Measurements from ENCODE around the gene HTRA1.

Gene HTRA1

GRCh38 chr10:122490268-122490667 lies 28.9 kb downstream of the HTRA1 start:
- Histone ChIP-seq H3K4me1 (ENCODE audit: control insufficient read depth, insufficient read depth, low read length) (peaks cover 70% of the 10 kb centered on the region), H3K4me2 (ENCODE audit: low read length) (peak overlapping the region; percentile 6), H3K27me3 (ENCODE audit: control insufficient read depth, insufficient read depth, low read length) (no peaks in the 10 kb centered on the region), H3K9me3 (replicated peaks; ENCODE audit: low read length) (no peaks in the 10 kb centered on the region), H3K36me3 (ENCODE audit: insufficient read depth, low read length) (peaks cover 78% of the 10 kb centered on the region), H3K9ac (ENCODE audit: low read depth, low read length) (peak overlapping the region; percentile 2), H3K4me3 (ENCODE audit: low read length) (no peak overlapping the region)

- Histone ChIP-seq H3K9ac (ENCODE audit: low read depth, low read length) (peak overlapping the region; percentile 32), H3K4me2 (ENCODE audit: low read length) (peak overlapping the region; percentile 23), H3K4me3 (ENCODE audit: low read length) (peak overlapping the region; percentile 13), H3K36me3 (ENCODE audit: insufficient read depth, low read length) (peaks cover 70% of the 10 kb centered on the region), H3K4me1 (ENCODE audit: control insufficient read depth, insufficient read depth, low read length) (peaks cover 70% of the 10 kb centered on the region), H3K27me3 (ENCODE audit: control insufficient read depth, insufficient read depth, low read length) (no peaks in the 10 kb centered on the region), H3K9me3 (replicated peaks; ENCODE audit: low read length) (no peaks in the 10 kb centered on the region)
These were observed 29.7 kb downstream of the HTRA1 start for GRCh38 chr10:122490786-122491680.

GRCh38 chr10:122492006-122492405 lies 30.7 kb downstream of the HTRA1 start:
- peak overlapping the region; percentile 32 for H3K9ac ChIP-seq (ENCODE audit: low read depth, low read length)
- H3K27me3 ChIP-seq (ENCODE audit: control insufficient read depth, insufficient read depth, low read length) = no peaks in the 10 kb centered on the region
- H3K4me3 ChIP-seq (ENCODE audit: low read length) = no peak overlapping the region
- H3K9me3 ChIP-seq (replicated peaks; ENCODE audit: low read length) = no peaks in the 10 kb centered on the region
- H3K36me3 ChIP-seq (ENCODE audit: insufficient read depth, low read length) = peaks cover 69% of the 10 kb centered on the region
- peaks cover 63% of the 10 kb centered on the region for H3K4me1 ChIP-seq (ENCODE audit: control insufficient read depth, insufficient read depth, low read length)
- H3K4me2 ChIP-seq (ENCODE audit: low read length) = peak overlapping the region; percentile 23

GRCh38 chr10:122492999-122493481 lies 31.7 kb downstream of the HTRA1 start:
- peaks cover 59% of the 10 kb centered on the region for H3K4me1 ChIP-seq (ENCODE audit: control insufficient read depth, insufficient read depth, low read length)
- H3K4me3 ChIP-seq (ENCODE audit: low read length) = peak overlapping the region; percentile 14
- peak overlapping the region; percentile 34 for H3K4me2 ChIP-seq (ENCODE audit: low read length)
- H3K27me3 ChIP-seq (ENCODE audit: control insufficient read depth, insufficient read depth, low read length) = no peaks in the 10 kb centered on the region
- no peaks in the 10 kb centered on the region for H3K9me3 ChIP-seq (replicated peaks; ENCODE audit: low read length)
- no peak overlapping the region for H3K9ac ChIP-seq (ENCODE audit: low read depth, low read length)
- peaks cover 70% of the 10 kb centered on the region for H3K36me3 ChIP-seq (ENCODE audit: insufficient read depth, low read length)

GRCh38 chr10:122493761-122494160 lies 32.4 kb downstream of the HTRA1 start:
- Histone ChIP-seq H3K9me3 (replicated peaks; ENCODE audit: low read length) (no peaks in the 10 kb centered on the region), H3K36me3 (ENCODE audit: insufficient read depth, low read length) (peaks cover 71% of the 10 kb centered on the region), H3K27me3 (ENCODE audit: control insufficient read depth, insufficient read depth, low read length) (no peaks in the 10 kb centered on the region), H3K9ac (ENCODE audit: low read depth, low read length) (no peak overlapping the region), H3K4me1 (ENCODE audit: control insufficient read depth, insufficient read depth, low read length) (peaks cover 65% of the 10 kb centered on the region), H3K4me2 (ENCODE audit: low read length) (peak overlapping the region; percentile 61), H3K4me3 (ENCODE audit: low read length) (peak overlapping the region; percentile 45)

GRCh38 chr10:122494173-122494820 lies 32.9 kb downstream of the HTRA1 start:
- peaks cover 70% of the 10 kb centered on the region for H3K36me3 ChIP-seq (ENCODE audit: insufficient read depth, low read length)
- H3K4me1 ChIP-seq (ENCODE audit: control insufficient read depth, insufficient read depth, low read length) = peaks cover 70% of the 10 kb centered on the region
- H3K9me3 ChIP-seq (replicated peaks; ENCODE audit: low read length) = no peaks in the 10 kb centered on the region
- no peaks in the 10 kb centered on the region for H3K27me3 ChIP-seq (ENCODE audit: control insufficient read depth, insufficient read depth, low read length)
- peak overlapping the region; percentile 61 for H3K4me2 ChIP-seq (ENCODE audit: low read length)
- H3K9ac ChIP-seq (ENCODE audit: low read depth, low read length) = peak overlapping the region; percentile 45
- H3K4me3 ChIP-seq (ENCODE audit: low read length) = peak overlapping the region; percentile 45

- Histone ChIP-seq H3K4me3 (ENCODE audit: low read length) (peak overlapping the region; percentile 45), H3K4me1 (ENCODE audit: control insufficient read depth, insufficient read depth, low read length) (peaks cover 74% of the 10 kb centered on the region), H3K36me3 (ENCODE audit: insufficient read depth, low read length) (peaks cover 64% of the 10 kb centered on the region), H3K9me3 (replicated peaks; ENCODE audit: low read length) (no peaks in the 10 kb centered on the region), H3K9ac (ENCODE audit: low read depth, low read length) (peak overlapping the region; percentile 66), H3K27me3 (ENCODE audit: control insufficient read depth, insufficient read depth, low read length) (no peaks in the 10 kb centered on the region), H3K4me2 (ENCODE audit: low read length) (peak overlapping the region; percentile 61)
These were observed 33.5 kb downstream of the HTRA1 start for GRCh38 chr10:122494833-122495232.

- Histone ChIP-seq H3K36me3 (ENCODE audit: insufficient read depth, low read length) (peaks cover 64% of the 10 kb centered on the region), H3K9me3 (replicated peaks; ENCODE audit: low read length) (no peaks in the 10 kb centered on the region), H3K27me3 (ENCODE audit: control insufficient read depth, insufficient read depth, low read length) (no peaks in the 10 kb centered on the region), H3K4me1 (ENCODE audit: control insufficient read depth, insufficient read depth, low read length) (peaks cover 68% of the 10 kb centered on the region), H3K4me3 (ENCODE audit: low read length) (peak overlapping the region; percentile 21), H3K4me2 (ENCODE audit: low read length) (peak overlapping the region; percentile 61), H3K9ac (ENCODE audit: low read depth, low read length) (peak overlapping the region; percentile 66)
These were observed 34.3 kb downstream of the HTRA1 start for GRCh38 chr10:122495406-122496340.

- no peaks in the 10 kb centered on the region for H3K27me3 ChIP-seq (ENCODE audit: control insufficient read depth, insufficient read depth, low read length)
- no peak overlapping the region for H3K9ac ChIP-seq (ENCODE audit: low read depth, low read length)
- no peak overlapping the region for H3K4me3 ChIP-seq (ENCODE audit: low read length)
- no peak overlapping the region for H3K4me2 ChIP-seq (ENCODE audit: low read length)
- peaks cover 63% of the 10 kb centered on the region for H3K36me3 ChIP-seq (ENCODE audit: insufficient read depth, low read length)
- no peaks in the 10 kb centered on the region for H3K9me3 ChIP-seq (replicated peaks; ENCODE audit: low read length)
- peaks cover 53% of the 10 kb centered on the region for H3K4me1 ChIP-seq (ENCODE audit: control insufficient read depth, insufficient read depth, low read length)
These were observed 35.9 kb downstream of the HTRA1 start for GRCh38 chr10:122497241-122497640.

- no peak overlapping the region for H3K4me3 ChIP-seq (ENCODE audit: low read length)
- H3K9me3 ChIP-seq (replicated peaks; ENCODE audit: low read length) = no peaks in the 10 kb centered on the region
- H3K9ac ChIP-seq (ENCODE audit: low read depth, low read length) = no peak overlapping the region
- H3K4me1 ChIP-seq (ENCODE audit: control insufficient read depth, insufficient read depth, low read length) = peaks cover 44% of the 10 kb centered on the region
- H3K36me3 ChIP-seq (ENCODE audit: insufficient read depth, low read length) = peaks cover 69% of the 10 kb centered on the region
- no peak overlapping the region for H3K4me2 ChIP-seq (ENCODE audit: low read length)
- H3K27me3 ChIP-seq (ENCODE audit: control insufficient read depth, insufficient read depth, low read length) = no peaks in the 10 kb centered on the region
These were observed 37.2 kb downstream of the HTRA1 start for GRCh38 chr10:122498521-122498920.

GRCh38 chr10:122499012-122499411 lies 37.7 kb downstream of the HTRA1 start:
- Histone ChIP-seq H3K4me1 (ENCODE audit: control insufficient read depth, insufficient read depth, low read length) (peaks cover 41% of the 10 kb centered on the region), H3K27me3 (ENCODE audit: control insufficient read depth, insufficient read depth, low read length) (no peaks in the 10 kb centered on the region), H3K9ac (ENCODE audit: low read depth, low read length) (no peak overlapping the region), H3K4me3 (ENCODE audit: low read length) (no peak overlapping the region), H3K9me3 (replicated peaks; ENCODE audit: low read length) (no peaks in the 10 kb centered on the region), H3K36me3 (ENCODE audit: insufficient read depth, low read length) (peaks cover 73% of the 10 kb centered on the region), H3K4me2 (ENCODE audit: low read length) (no peak overlapping the region)
